ENCODE results near the gene CPTP. TPM values are rescaled to one million over a fixed set of nuclear protein-coding genes. Genes with fewer than 3 reads are reported as not detected.

CPTP gene
- total and polyA plus RNA-seq, 11 donors = 50.7 to 226 (median 72.4) TPM

- TF ChIP-seq POLR2A (IDR thresholded peaks at IDR 0.05) = no peak
- no peak for TF ChIP-seq CTCF (IDR thresholded peaks at IDR 0.05)
- Histone ChIP-seq H3K27ac (peak overlapping the region in 5 of 12 donors; percentile 2 to 79 (median 66)), H3K27me3 (peaks cover 4 to 46% (median 18%) of the 10 kb centered on the region in 9 donors), H3K4me1 (peaks cover 2 to 64% (median 37%) of the 10 kb centered on the region in 12 donors), H3K9me3 (no peaks in the 10 kb centered on the region), H3K4me3 (peak overlapping the region in 2 of 12 donors; percentile 7 to 32), H3K36me3 (peaks cover 0 to 24% (median 0%) of the 10 kb centered on the region in 9 donors)
- intact Hi-C loops (cut with DNase I) = no loop called here
- no peak for DNase-seq
- ATAC-seq = no peak
- WGBS, 4 donors = 23 to 44% (median 31%) methylated on average over 3 to 5 of the region's 5 CpGs
Measured at GRCh38 chr1:1352786-1353388, 28.3 kb downstream of the CPTP start.

- H3K27me3 ChIP-seq = peaks cover 4 to 52% (median 22%) of the 10 kb centered on the region in 9 donors
- TF ChIP-seq CTCF (IDR thresholded peaks at IDR 0.05) = no peak
- TF ChIP-seq POLR2A (IDR thresholded peaks at IDR 0.05) = no peak
- intact Hi-C loops (cut with DNase I) = no loop called here
- peaks cover 0 to 57% (median 33%) of the 10 kb centered on the region in 12 donors for H3K4me1 ChIP-seq
- no peak for DNase-seq
- 28 to 44% (median 41%) methylated on average over 14 to 28 of the region's 28 CpGs for WGBS, 4 donors
- peaks cover 0 to 24% (median 0%) of the 10 kb centered on the region in 9 donors for H3K36me3 ChIP-seq
- no peaks in the 10 kb centered on the region for H3K9me3 ChIP-seq
- peak overlapping the region in 2 of 12 donors; percentile 48 to 66 for H3K27ac ChIP-seq
- peak overlapping the region in 3 of 12 donors; percentile 6 to 80 (median 7) for H3K4me3 ChIP-seq
- no peak for ATAC-seq
Measured at GRCh38 chr1:1353389-1354151, 29.0 kb downstream of the CPTP start.

- DNase-seq (peak in 1 of 5 donors; percentile 29), ATAC-seq (no peak)
- peaks cover 0 to 24% (median 0%) of the 10 kb centered on the region in 9 donors for H3K36me3 ChIP-seq
- TF ChIP-seq POLR2A (IDR thresholded peaks at IDR 0.05) = no peak
- no peak for TF ChIP-seq CTCF (IDR thresholded peaks at IDR 0.05)
- peaks cover 4 to 58% (median 22%) of the 10 kb centered on the region in 9 donors for H3K27me3 ChIP-seq
- 23 to 47% (median 32%) methylated on average over 23 to 116 of the region's 116 CpGs for WGBS, 4 donors
- no peaks in the 10 kb centered on the region for H3K9me3 ChIP-seq
- H3K27ac ChIP-seq = peak overlapping the region in 4 of 12 donors; percentile 34 to 91 (median 44)
- intact Hi-C loops (cut with DNase I) = no loop called here
- H3K4me3 ChIP-seq = peak overlapping the region in 7 of 12 donors; percentile 5 to 80 (median 38)
- H3K4me1 ChIP-seq = peaks cover 0 to 55% (median 36%) of the 10 kb centered on the region in 12 donors
Measured at GRCh38 chr1:1354271-1355247, 30.0 kb downstream of the CPTP start.

All from heart left ventricle (tissue), 16 donors.